ENCODE measurements around the gene MAD2L2. TPM values are rescaled to one million over a fixed set of nuclear protein-coding genes. Genes with fewer than 3 reads are reported as not detected.

Gene MAD2L2
- total and polyA plus RNA-seq, 9 of the 15 experiments (the other 6 are each of a cell fraction or from before 2014, with no cell fraction given) = 12.4 to 286 (median 143) TPM

DNA sequence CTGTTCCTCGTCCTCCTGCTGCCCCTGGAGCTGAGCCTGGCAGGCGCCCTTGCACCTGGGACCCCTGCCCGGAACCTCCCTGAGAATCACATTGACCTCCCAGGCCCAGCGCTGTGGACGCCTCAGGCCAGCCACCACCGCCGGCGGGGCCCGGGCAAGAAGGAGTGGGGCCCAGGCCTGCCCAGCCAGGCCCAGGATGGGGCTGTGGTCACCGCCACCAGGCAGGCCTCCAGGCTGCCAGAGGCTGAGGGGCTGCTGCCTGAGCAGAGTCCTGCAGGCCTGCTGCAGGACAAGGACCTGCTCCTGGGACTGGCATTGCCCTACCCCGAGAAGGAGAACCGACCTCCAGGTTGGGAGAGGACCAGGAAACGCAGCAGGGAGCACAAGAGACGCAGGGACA is 25.3 kb upstream of the MAD2L2 start (continued):
- no peak for TF ChIP-seq YY1 (IDR thresholded peaks at IDR 0.05; ENCODE audit: borderline replicate concordance in 1 of 3, control insufficient read depth in 1 of 3, extremely low read depth in 1 of 3, insufficient read depth in 3 of 3, insufficient read length in 1 of 3, insufficient replicate concordance in 2 of 3, low read depth in 1 of 3, low read length in 2 of 3)
- peak; percentile 54 to 58 for TF ChIP-seq KDM1A (IDR thresholded peaks at IDR 0.05)
- TF ChIP-seq, protein P1, sequence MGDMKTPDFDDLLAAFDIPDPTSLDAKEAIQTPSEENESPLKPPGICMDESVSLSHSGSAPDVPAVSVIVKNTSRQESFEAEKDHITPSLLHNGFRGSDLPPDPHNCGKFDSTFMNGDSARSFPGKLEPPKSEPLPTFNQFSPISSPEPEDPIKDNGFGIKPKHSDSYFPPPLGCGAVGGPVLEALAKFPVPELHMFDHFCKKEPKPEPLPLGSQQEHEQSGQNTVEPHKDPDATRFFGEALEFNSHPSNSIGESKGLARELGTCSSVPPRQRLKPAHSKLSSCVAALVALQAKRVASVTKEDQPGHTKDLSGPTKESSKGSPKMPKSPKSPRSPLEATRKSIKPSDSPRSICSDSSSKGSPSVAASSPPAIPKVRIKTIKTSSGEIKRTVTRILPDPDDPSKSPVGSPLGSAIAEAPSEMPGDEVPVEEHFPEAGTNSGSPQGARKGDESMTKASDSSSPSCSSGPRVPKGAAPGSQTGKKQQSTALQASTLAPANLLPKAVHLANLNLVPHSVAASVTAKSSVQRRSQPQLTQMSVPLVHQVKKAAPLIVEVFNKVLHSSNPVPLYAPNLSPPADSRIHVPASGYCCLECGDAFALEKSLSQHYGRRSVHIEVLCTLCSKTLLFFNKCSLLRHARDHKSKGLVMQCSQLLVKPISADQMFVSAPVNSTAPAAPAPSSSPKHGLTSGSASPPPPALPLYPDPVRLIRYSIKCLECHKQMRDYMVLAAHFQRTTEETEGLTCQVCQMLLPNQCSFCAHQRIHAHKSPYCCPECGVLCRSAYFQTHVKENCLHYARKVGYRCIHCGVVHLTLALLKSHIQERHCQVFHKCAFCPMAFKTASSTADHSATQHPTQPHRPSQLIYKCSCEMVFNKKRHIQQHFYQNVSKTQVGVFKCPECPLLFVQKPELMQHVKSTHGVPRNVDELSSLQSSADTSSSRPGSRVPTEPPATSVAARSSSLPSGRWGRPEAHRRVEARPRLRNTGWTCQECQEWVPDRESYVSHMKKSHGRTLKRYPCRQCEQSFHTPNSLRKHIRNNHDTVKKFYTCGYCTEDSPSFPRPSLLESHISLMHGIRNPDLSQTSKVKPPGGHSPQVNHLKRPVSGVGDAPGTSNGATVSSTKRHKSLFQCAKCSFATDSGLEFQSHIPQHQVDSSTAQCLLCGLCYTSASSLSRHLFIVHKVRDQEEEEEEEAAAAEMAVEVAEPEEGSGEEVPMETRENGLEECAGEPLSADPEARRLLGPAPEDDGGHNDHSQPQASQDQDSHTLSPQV (IDR thresholded peaks at IDR 0.05) = no peak
- TF ChIP-seq ELF2 (CRISPR knock-in tag; IDR thresholded peaks at IDR 0.05) = no peak
- TF ChIP-seq ZC3H11A (IDR thresholded peaks at IDR 0.05; ENCODE audit: low read depth, low read length) = no peak
- TF ChIP-seq SIN3B (IDR thresholded peaks at IDR 0.05; ENCODE audit: low read depth) = no peak
- no peak for TF ChIP-seq TCFL5 (CRISPR knock-in tag; conservative IDR thresholded peaks at IDR 0.05)
- TF ChIP-seq BCOR (IDR thresholded peaks at IDR 0.05) = peak; percentile 70
- TF ChIP-seq ZFP91 (CRISPR knock-in tag; IDR thresholded peaks at IDR 0.05) = no peak
- TF ChIP-seq DDX20 (tag; IDR thresholded peaks at IDR 0.05; ENCODE audit: low read depth) = no peak
- TF ChIP-seq RBM25 (IDR thresholded peaks at IDR 0.05; ENCODE audit: low read depth, low read length, severe bottlenecking) = peak; percentile 87
- no peak for TF ChIP-seq GABPB2 (CRISPR knock-in tag; conservative IDR thresholded peaks at IDR 0.05)
- TF ChIP-seq ZNF717 (CRISPR knock-in tag; IDR thresholded peaks at IDR 0.05) = no peak
- TF ChIP-seq DNMT1 (IDR thresholded peaks at IDR 0.05) = no peak
- no peak for TF ChIP-seq CHD2 (IDR thresholded peaks at IDR 0.05; ENCODE audit: low read depth, low read length)
- no peak for TF ChIP-seq MLX (CRISPR knock-in tag; conservative IDR thresholded peaks at IDR 0.05)
- TF ChIP-seq BRCA1 (IDR thresholded peaks at IDR 0.05) = no peak
- no peak for TF ChIP-seq BRCA1 (CRISPR knock-in tag; IDR thresholded peaks at IDR 0.05)
- no peak for TF ChIP-seq CEBPB (tag; IDR thresholded peaks at IDR 0.05)
- TF ChIP-seq NRF1 (conservative IDR thresholded peaks at IDR 0.05 in 1 of 2, IDR thresholded peaks at IDR 0.05 in 1 of 2) = no peak
- TF ChIP-seq SREBF1 (IDR thresholded peaks at IDR 0.05; ENCODE audit: borderline replicate concordance, low read depth, low read length) = no peak
- no peak for TF ChIP-seq EGR1 (conservative IDR thresholded peaks at IDR 0.05)
- no peak for TF ChIP-seq JUNB (CRISPR knock-in tag; conservative IDR thresholded peaks at IDR 0.05)
